Measurements from ENCODE around the gene ANKFY1.

GRCh38 chr17:4124999-4125398 lies 138.8 kb downstream of the ANKFY1 start:
- TF ChIP-seq CTCF (IDR thresholded peaks at IDR 0.05) (no peak), ZNF121 (CRISPR knock-in tag; IDR thresholded peaks at IDR 0.05) (no peak), MLX (CRISPR knock-in tag; IDR thresholded peaks at IDR 0.05) (no peak), JUN (CRISPR knock-in tag; IDR thresholded peaks at IDR 0.05) (no peak), SP1 (CRISPR knock-in tag; conservative IDR thresholded peaks at IDR 0.05) (no peak), TP53 (CRISPR knock-in tag; IDR thresholded peaks at IDR 0.05) (no peak), NFYB (CRISPR knock-in tag; conservative IDR thresholded peaks at IDR 0.05; ENCODE audit: low read depth) (no peak), JAZF1 (CRISPR knock-in tag; IDR thresholded peaks at IDR 0.05) (no peak), NFE2L1 (CRISPR knock-in tag; IDR thresholded peaks at IDR 0.05) (no peak)
